HUES6 (cell line): ENCODE measurements around the gene PXDN.
"Not testable (repeated sequence)": the region's sequence is repeated elsewhere in the genome, so short reads cannot be mapped to it uniquely, and the experiment has no call there.

ENCODE experiments used
- H3K27ac ChIP-seq: 2 replicates; pipeline ENCODE4 v1.7.0; 2013; ENCODE audit warnings: low read depth, mild to moderate bottlenecking, low read length, inconsistent platforms
- H3K27me3 ChIP-seq: 2 replicates; pipeline ENCODE4 v1.6.1; 2013; ENCODE audit warnings: low read length; ENCODE audit not compliant: control insufficient read depth, insufficient read depth
- H3K36me3 ChIP-seq: 2 replicates; pipeline ENCODE4 v1.6.1; 2013; ENCODE audit warnings: low read length; ENCODE audit not compliant: control insufficient read depth, insufficient read depth
- H3K4me1 ChIP-seq: 2 replicates; pipeline ENCODE4 v1.6.1; 2013; ENCODE audit warnings: low read length; ENCODE audit not compliant: control insufficient read depth, insufficient read depth
- H3K4me3 ChIP-seq: 2 replicates; pipeline ENCODE4 v1.5.1; 2013; ENCODE audit warnings: low read depth, low read length
- H3K9ac ChIP-seq: one replicate; pipeline ENCODE4 v1.6.1; 2013; ENCODE audit warnings: mild to moderate bottlenecking, low read length
- H3K9me3 ChIP-seq: 2 replicates; pipeline ENCODE4 v1.6.1; 2013; ENCODE audit warnings: low read depth, low read length; ENCODE audit not compliant: control insufficient read depth, insufficient read depth

PXDN gene

DNA sequence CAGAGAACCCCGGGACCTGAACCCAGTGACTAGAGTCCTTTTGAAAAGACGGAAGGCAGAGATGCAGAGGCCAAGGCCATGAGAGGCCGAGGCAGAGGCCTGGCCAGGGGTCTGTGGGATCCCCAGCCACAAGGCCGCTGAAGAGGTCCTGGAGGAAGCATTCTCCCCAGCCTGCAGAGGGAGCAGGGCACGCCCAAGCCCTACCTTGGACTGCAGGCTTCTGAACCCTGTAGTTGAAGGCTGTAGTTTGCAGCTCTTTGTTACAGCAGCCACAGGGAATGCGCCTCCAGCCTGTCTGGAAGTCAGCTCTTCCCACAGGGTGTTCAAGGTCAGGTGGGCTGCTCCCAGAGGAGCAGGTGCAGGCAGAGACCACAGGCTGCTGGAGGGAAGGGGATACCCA lies 22.1 kb upstream of the PXDN start:
- no peak overlapping the region for H3K9ac ChIP-seq
- H3K4me3 ChIP-seq = no peak overlapping the region
- no peaks in the 10 kb centered on the region for H3K9me3 ChIP-seq
- no peaks in the 10 kb centered on the region for H3K27me3 ChIP-seq
- H3K36me3 ChIP-seq = no peaks in the 10 kb centered on the region
- peaks cover 17% of the 10 kb centered on the region for H3K4me1 ChIP-seq
- H3K27ac ChIP-seq = no peak overlapping the region

- peaks cover 17% of the 10 kb centered on the region for H3K4me1 ChIP-seq
- H3K27ac ChIP-seq, H3K36me3 ChIP-seq, H3K27me3 ChIP-seq, H3K9ac ChIP-seq, H3K4me3 ChIP-seq, H3K9me3 ChIP-seq: not testable (repeated sequence)
These were observed 20.9 kb upstream of the PXDN start for GRCh38 chr2:1765201-1765600.

DNA sequence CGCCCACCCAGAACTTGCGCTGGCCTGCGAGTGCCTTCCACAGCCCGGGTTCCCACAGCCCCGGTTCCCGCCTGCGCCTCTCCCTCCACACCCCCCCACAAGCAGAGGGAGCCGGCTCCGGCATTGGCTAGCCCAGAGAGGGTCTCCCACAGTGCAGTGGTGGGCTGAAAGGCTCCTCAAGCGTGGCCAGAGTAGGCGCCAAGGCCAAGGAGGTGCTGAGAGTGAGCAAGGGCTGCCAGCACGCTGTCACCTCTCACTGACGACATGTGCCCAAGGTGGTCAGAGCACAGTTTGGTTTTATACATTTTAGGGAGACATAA lies 15.3 kb upstream of the PXDN start:
- Histone ChIP-seq H3K9me3 (peaks cover 42% of the 10 kb centered on the region), H3K27me3 (no peaks in the 10 kb centered on the region), H3K4me3 (no peak overlapping the region), H3K4me1 (no peaks in the 10 kb centered on the region), H3K36me3 (no peaks in the 10 kb centered on the region), H3K9ac (no peak overlapping the region), H3K27ac (no peak overlapping the region)

DNA sequence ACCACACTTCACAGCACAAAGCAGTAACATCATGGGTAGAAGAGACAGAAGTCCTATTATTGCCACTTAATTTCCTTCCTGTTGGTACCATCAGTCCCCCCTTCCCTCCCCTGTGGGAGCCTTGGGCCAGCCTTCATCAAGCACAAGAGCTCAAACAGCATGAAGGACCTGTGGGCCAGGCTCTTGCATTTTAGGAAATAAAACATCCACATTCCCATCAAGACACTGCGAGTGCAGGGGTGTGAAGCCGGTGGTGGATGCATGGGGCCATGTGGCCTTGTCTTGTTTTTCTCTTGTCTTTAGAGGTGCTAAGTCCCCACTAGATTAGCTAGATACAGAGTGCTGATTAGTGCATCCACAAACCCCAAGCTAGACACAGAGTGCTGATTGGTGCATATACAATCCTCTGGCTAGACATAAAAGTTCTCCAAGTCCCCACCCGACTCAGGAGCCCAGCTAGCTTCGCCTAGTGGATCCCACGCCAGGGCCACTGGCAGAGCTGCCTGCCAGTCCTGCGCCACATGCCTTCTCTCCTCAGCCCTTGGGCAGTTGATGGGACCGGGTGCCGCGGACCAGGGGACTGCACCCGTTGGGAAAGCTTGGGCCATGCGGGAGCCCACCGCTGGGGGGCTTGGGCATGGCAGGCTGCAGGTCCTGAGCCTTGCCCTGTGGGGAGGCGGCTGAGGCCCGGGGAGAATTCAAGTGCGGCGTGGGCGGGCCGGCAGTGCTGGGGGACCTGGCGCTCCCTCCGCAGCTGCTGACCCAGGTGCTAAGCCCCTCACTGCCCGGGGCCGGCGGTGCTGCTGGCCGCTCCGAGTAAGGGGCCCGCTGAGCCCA lies 14.7 kb upstream of the PXDN start:
- Histone ChIP-seq H3K27me3 (no peaks in the 10 kb centered on the region), H3K4me1 (no peaks in the 10 kb centered on the region), H3K4me3 (no peak overlapping the region), H3K27ac (no peak overlapping the region), H3K9me3 (peaks cover 48% of the 10 kb centered on the region), H3K9ac (no peak overlapping the region), H3K36me3 (no peaks in the 10 kb centered on the region)

GRCh38 chr2:1758171-1758570 lies 13.9 kb upstream of the PXDN start:
- Histone ChIP-seq H3K9ac (no peak overlapping the region), H3K9me3 (peaks cover 53% of the 10 kb centered on the region), H3K4me3 (no peak overlapping the region), H3K27me3 (no peaks in the 10 kb centered on the region), H3K36me3 (no peaks in the 10 kb centered on the region), H3K4me1 (no peaks in the 10 kb centered on the region), H3K27ac (no peak overlapping the region)

GRCh38 chr2:1757567-1757966 lies 13.3 kb upstream of the PXDN start:
- Histone ChIP-seq H3K4me3 (no peak overlapping the region), H3K9ac (no peak overlapping the region), H3K27ac (no peak overlapping the region), H3K27me3 (no peaks in the 10 kb centered on the region), H3K36me3 (no peaks in the 10 kb centered on the region), H3K9me3 (peaks cover 58% of the 10 kb centered on the region), H3K4me1 (no peaks in the 10 kb centered on the region)

DNA sequence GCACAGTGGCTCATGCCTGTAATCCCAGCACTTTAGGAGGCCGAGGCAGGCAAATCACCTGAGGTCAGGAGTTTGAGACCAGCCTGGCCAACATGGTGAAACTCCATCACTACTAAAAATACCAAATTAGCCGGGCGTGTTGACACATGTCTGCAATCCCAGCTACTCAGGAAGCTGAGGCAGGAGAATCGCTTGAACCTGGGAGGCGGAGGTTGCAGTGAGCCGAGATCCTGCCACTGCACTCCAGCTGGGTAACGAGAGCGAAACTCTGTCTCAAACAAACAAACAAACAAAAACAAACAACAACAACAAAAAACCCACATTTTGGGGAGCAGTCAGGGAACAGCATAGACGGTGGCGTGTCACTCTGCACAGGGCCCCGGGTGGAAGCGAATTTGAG lies 12.8 kb upstream of the PXDN start:
- H3K9me3 ChIP-seq = peaks cover 58% of the 10 kb centered on the region
- H3K36me3 ChIP-seq, H3K27ac ChIP-seq, H3K4me3 ChIP-seq, H3K9ac ChIP-seq, H3K27me3 ChIP-seq, H3K4me1 ChIP-seq: not testable (repeated sequence)

DNA sequence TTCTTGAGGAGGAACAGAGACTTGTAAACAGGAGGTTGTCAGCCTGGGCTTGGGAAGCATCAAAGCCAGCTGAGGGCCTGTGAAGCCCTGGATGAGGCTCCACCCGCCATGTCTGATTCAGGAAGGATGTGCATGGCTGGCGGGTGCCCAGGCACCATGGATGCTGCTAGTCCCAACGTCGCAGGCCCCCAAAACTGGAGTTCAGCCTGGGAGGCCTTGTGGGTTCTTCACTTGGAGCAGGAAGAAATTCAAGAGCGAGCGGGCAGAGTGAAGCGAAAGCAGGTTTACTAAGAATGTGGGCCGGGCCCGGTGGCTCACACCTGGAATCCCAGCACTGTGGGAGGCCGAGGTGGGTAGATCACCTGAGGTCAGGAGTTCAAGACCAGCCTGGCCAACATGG lies 12.1 kb upstream of the PXDN start:
- no peaks in the 10 kb centered on the region for H3K4me1 ChIP-seq
- peaks cover 58% of the 10 kb centered on the region for H3K9me3 ChIP-seq
- no peaks in the 10 kb centered on the region for H3K27me3 ChIP-seq
- H3K27ac ChIP-seq = no peak overlapping the region
- no peak overlapping the region for H3K4me3 ChIP-seq
- H3K9ac ChIP-seq = no peak overlapping the region
- no peaks in the 10 kb centered on the region for H3K36me3 ChIP-seq

DNA sequence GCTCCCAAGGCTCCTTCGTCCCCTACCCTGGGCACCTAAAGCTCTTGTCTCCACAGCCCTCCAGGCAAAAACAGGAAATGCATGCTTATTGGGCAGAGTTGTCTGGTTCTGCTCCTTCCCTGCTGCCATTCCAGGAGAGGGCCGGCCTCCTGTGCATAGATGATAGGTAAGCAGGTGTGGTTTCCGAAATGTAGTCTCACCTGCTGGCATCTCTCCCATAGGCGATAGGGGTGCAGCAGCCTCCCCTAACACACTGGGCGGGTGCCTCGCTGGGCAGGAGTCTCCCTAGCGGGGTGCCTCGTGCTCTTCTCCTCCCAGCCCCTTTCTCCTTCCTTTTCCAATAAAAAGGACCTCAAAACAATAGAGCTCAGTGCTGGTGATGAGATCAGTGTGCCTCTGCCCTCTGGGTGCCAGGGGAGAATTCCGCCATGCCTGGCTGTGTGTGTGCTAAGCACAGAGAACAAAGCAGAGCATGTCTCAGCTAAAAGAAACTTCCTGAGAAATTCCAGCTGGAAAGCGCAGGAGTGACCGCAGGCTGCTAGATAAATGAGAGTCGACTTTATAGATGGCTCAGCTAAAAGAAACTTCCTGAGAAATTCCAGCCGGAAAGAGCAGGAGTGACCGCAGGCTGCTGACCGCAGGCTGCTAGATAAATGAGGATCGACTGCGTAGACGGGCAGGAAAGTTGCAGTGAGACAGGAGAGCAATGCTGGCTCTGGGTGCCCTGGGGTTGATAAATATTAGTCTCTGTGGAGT lies 11.3 kb upstream of the PXDN start:
- no peaks in the 10 kb centered on the region for H3K36me3 ChIP-seq
- H3K9ac ChIP-seq = no peak overlapping the region
- no peaks in the 10 kb centered on the region for H3K27me3 ChIP-seq
- no peak overlapping the region for H3K4me3 ChIP-seq
- H3K9me3 ChIP-seq = peaks cover 58% of the 10 kb centered on the region
- H3K4me1 ChIP-seq = 0 out of 2 replicates have a peak, but pooled peaks cover 4% of the 10 kb centered on the region
- H3K27ac ChIP-seq = no peak overlapping the region

DNA sequence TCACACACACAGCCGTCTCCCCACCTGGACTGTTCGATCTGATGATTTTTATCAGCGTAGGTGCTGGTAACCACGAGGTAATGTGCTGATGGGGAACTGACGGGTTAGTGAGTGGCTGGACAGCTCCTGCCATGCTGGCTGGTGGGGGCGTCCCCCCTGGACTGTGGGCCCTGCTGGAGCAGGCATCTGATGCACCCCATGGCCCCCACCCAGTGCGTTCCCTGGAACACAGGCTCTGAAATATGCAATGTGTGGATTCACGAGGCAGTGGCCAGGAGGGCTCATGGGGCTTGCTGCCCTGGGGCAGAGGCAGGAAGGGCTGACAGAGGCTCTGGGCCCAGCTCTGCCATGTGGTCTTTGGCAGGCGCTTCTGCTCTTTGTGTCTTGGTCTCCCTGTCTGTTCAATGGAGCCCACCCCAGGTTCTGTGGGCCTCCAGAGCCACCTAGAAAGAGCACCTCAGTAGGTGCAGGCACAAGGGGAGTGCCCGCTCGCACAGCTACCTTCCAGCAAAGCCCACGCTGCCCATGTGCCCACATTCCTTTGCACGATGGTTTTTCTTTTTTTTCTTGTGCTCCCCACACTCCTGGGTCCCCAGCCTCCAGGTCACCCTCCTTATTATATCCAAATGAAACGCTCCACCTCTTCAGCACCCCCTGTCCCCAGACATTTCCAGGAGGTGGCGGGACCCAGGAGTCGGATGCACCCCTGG lies 10.3 kb upstream of the PXDN start:
- 0 out of 2 replicates have a peak, but pooled peaks cover 4% of the 10 kb centered on the region for H3K4me1 ChIP-seq
- peaks cover 51% of the 10 kb centered on the region for H3K9me3 ChIP-seq
- H3K27me3 ChIP-seq = no peaks in the 10 kb centered on the region
- H3K27ac ChIP-seq = no peak overlapping the region
- H3K9ac ChIP-seq = no peak overlapping the region
- no peak overlapping the region for H3K4me3 ChIP-seq
- no peaks in the 10 kb centered on the region for H3K36me3 ChIP-seq

- Histone ChIP-seq H3K4me3 (no peak overlapping the region), H3K36me3 (no peaks in the 10 kb centered on the region), H3K4me1 (0 out of 2 replicates have a peak, but pooled peaks cover 4% of the 10 kb centered on the region)
These were observed 9.7 kb upstream of the PXDN start for GRCh38 chr2:1754046-1754445.

More at GRCh38 chr2:1754046-1754445, 9.7 kb upstream of the PXDN start:
- Histone ChIP-seq H3K27ac (no peak overlapping the region), H3K27me3 (0 out of 2 replicates have a peak, but pooled peaks cover 1% of the 10 kb centered on the region), H3K9me3 (peaks cover 45% of the 10 kb centered on the region), H3K9ac (no peak overlapping the region)
